ENCODE data around the gene PET117.

PET117 gene

GRCh38 chr20:18187020-18187419 is 49.4 kb downstream of the PET117 start:
- TF ChIP-seq POLR2A (IDR thresholded peaks at IDR 0.05; ENCODE audit: low read depth, low read length) (no peak), POU2F2 (IDR thresholded peaks at IDR 0.05; ENCODE audit: low read depth, low read length) (no peak), SPI1 (IDR thresholded peaks at IDR 0.05; ENCODE audit: low read depth, low read length) (no peak), POLR2AphosphoS5 (IDR thresholded peaks at IDR 0.05; ENCODE audit: low read depth, low read length) (no peak), PAX5 (IDR thresholded peaks at IDR 0.05; ENCODE audit: insufficient read depth, low read length, severe bottlenecking) (no peak), TAF1 (IDR thresholded peaks at IDR 0.05; ENCODE audit: low read depth, low read length) (no peak)
- FAIRE-seq (no peak), DNase-seq (ENCODE audit: insufficient read length, low spot score) (no peak)

DNA sequence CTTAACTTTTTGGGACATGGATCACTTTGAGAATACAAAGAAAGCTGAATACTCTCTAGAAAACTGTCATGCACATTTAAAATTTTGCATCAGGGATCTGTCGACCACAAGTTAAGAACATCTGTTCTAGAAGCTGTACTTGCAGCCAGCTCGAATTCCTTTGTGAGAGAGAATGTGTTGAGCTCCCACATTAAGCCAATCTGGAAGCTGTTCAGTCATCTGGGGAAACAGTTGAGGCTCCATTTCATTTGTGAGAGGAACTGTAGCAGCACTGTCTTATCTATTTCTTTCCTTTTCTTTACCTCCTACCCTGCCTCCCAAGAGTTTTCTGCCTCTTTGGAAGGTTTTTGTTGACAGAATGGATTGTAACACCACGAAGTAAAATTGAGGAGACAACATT is 50.8 kb downstream of the PET117 start:
- no peak for FAIRE-seq
- TF ChIP-seq POLR2A (IDR thresholded peaks at IDR 0.05; ENCODE audit: low read depth, low read length) = no peak
- TF ChIP-seq PAX5 (IDR thresholded peaks at IDR 0.05; ENCODE audit: insufficient read depth, low read length, severe bottlenecking) = no peak
- TF ChIP-seq POU2F2 (IDR thresholded peaks at IDR 0.05; ENCODE audit: low read depth, low read length) = no peak
- TF ChIP-seq POLR2AphosphoS5 (IDR thresholded peaks at IDR 0.05; ENCODE audit: low read depth, low read length) = no peak
- no peak for TF ChIP-seq SPI1 (IDR thresholded peaks at IDR 0.05; ENCODE audit: low read depth, low read length)
- no peak for TF ChIP-seq TAF1 (IDR thresholded peaks at IDR 0.05; ENCODE audit: low read depth, low read length)
- no peak for DNase-seq (ENCODE audit: insufficient read length, low spot score)

- no peak for DNase-seq (ENCODE audit: insufficient read length, low spot score)
- FAIRE-seq = no peak
- TF ChIP-seq POLR2AphosphoS5 (IDR thresholded peaks at IDR 0.05; ENCODE audit: low read depth, low read length) = no peak
- no peak for TF ChIP-seq PAX5 (IDR thresholded peaks at IDR 0.05; ENCODE audit: insufficient read depth, low read length, severe bottlenecking)
- no peak for TF ChIP-seq POLR2A (IDR thresholded peaks at IDR 0.05; ENCODE audit: low read depth, low read length)
- no peak for TF ChIP-seq SPI1 (IDR thresholded peaks at IDR 0.05; ENCODE audit: low read depth, low read length)
- no peak for TF ChIP-seq TAF1 (IDR thresholded peaks at IDR 0.05; ENCODE audit: low read depth, low read length)
- no peak for TF ChIP-seq POU2F2 (IDR thresholded peaks at IDR 0.05; ENCODE audit: low read depth, low read length)
Measured at GRCh38 chr20:18190338-18191233, 52.9 kb downstream of the PET117 start.

- DNase-seq (ENCODE audit: insufficient read length, low spot score) (no peak), FAIRE-seq (no peak)
Measured at GRCh38 chr20:18191306-18191705, 53.6 kb downstream of the PET117 start.

More at GRCh38 chr20:18191306-18191705, 53.6 kb downstream of the PET117 start:
- no peak for TF ChIP-seq POLR2A (IDR thresholded peaks at IDR 0.05; ENCODE audit: low read depth, low read length)
- TF ChIP-seq TAF1 (IDR thresholded peaks at IDR 0.05; ENCODE audit: low read depth, low read length) = no peak
- TF ChIP-seq SPI1 (IDR thresholded peaks at IDR 0.05; ENCODE audit: low read depth, low read length) = no peak
- TF ChIP-seq PAX5 (IDR thresholded peaks at IDR 0.05; ENCODE audit: insufficient read depth, low read length, severe bottlenecking) = no peak
- no peak for TF ChIP-seq POU2F2 (IDR thresholded peaks at IDR 0.05; ENCODE audit: low read depth, low read length)
- no peak for TF ChIP-seq POLR2AphosphoS5 (IDR thresholded peaks at IDR 0.05; ENCODE audit: low read depth, low read length)

All from GM12891 (cell line).